Mesodermal cell (in vitro differentiated cells): ENCODE results near the gene TBCA. TPM values are rescaled to one million over a fixed set of nuclear protein-coding genes. Genes with fewer than 3 reads are reported as not detected.

ENCODE experiments used
- H3K27ac ChIP-seq: 2 replicates; pipeline ENCODE4 v1.7.0; 2013; ENCODE audit warnings: mild to moderate bottlenecking, low read depth, low read length, moderate library complexity; ENCODE audit not compliant: severe bottlenecking
- H3K36me3 ChIP-seq: 2 replicates; pipeline ENCODE4 v1.7.1; 2013; ENCODE audit warnings: mild to moderate bottlenecking, low read length, moderate library complexity; ENCODE audit not compliant: control insufficient read depth, insufficient read depth
- H3K4me1 ChIP-seq: one replicate; pipeline ENCODE4 v1.7.1; 2013; ENCODE audit warnings: mild to moderate bottlenecking, low read length; ENCODE audit not compliant: insufficient read depth, control insufficient read depth, poor library complexity, severe bottlenecking
- H3K4me3 ChIP-seq: 2 replicates; pipeline ENCODE4 v1.7.0; 2013; ENCODE audit warnings: low read length, control low read depth, mild to moderate bottlenecking; ENCODE audit not compliant: insufficient read depth, poor library complexity, severe bottlenecking; ENCODE audit errors: extremely low read depth
- H3K9me3 ChIP-seq: 2 replicates; pipeline ENCODE4 v1.7.1; 2013; ENCODE audit warnings: mild to moderate bottlenecking, low read length, moderate library complexity; ENCODE audit not compliant: control insufficient read depth
- WGBS, 2 experiments: methylation state at CpG; one replicate each; pipeline ENCODE4 v1.1.5; 2013; ENCODE audit warnings: missing lambda C conversion rate in 2 of 2; ENCODE audit not compliant: insufficient coverage in 2 of 2; 5-methylcytosine and 5-hydroxymethylcytosine counted together
- polyA plus RNA-seq, 2 experiments: library from polyadenylated mRNA; stranded (reverse); fragments of 50-300 nt; gene quantifications; one replicate each; pipeline ENCODE4 v1.2.3, GENCODE V29; 2013

The TBCA gene, protein sequence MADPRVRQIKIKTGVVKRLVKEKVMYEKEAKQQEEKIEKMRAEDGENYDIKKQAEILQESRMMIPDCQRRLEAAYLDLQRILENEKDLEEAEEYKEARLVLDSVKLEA
- 209 TPM for polyA plus RNA-seq (2013, experiment 1 of 2)
- 258 TPM for polyA plus RNA-seq (2013, experiment 2 of 2)

DNA sequence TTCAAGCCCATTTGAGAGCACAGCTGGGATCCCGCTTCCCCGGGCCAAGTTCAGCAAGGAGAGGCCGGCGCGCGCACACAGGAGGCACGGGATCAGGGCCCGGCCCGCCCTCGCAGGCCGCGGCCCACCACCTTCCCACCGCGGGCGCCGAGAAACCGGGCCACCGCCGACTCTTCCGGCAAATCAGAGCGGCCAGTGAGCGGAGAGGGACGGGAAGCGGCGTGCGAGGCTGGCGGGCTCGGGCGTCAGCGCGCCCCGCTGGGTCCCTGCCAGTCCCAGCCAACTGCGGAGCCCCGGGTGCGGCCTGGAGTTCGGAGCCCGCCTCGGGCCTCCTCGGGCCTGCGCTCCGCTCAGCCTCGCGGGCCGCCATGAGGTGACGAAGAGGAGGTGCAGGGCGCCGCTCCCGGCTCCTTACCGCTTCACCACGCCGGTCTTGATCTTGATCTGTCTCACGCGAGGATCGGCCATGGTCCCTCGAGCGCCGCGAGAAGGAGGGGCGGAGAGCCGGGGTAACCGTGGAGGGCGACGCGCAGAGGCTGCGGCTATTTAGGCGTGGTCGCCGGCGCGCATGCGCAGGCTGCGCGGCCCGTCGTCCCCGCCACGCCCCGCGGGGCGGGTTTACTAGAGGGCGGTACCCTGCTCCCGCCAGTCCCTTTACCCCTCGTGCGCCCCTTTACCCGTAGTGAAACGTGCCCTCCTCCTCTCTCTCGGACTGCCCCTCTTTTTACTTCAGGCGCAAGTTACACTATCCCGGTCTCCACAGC is at the start of gene TBCA:
Gene TBCA (minus strand): TSS at position 550 of the 764 bp plus-strand sequence. CDS start 82 bp downstream, at position 468.
- Histone ChIP-seq H3K36me3 (peaks cover 25% of the 10 kb centered on the region), H3K9me3 (no peaks in the 10 kb centered on the region), H3K4me3 (peak within 1 kb of the TSS; percentile 82), H3K4me1 (peaks cover 12% of the 10 kb centered on the region), H3K27ac (peak within 1 kb of the TSS; percentile 95)
- WGBS, 2 experiments: 0% methylated on average over 62 to 76 of the region's 89 CpGs

DNA sequence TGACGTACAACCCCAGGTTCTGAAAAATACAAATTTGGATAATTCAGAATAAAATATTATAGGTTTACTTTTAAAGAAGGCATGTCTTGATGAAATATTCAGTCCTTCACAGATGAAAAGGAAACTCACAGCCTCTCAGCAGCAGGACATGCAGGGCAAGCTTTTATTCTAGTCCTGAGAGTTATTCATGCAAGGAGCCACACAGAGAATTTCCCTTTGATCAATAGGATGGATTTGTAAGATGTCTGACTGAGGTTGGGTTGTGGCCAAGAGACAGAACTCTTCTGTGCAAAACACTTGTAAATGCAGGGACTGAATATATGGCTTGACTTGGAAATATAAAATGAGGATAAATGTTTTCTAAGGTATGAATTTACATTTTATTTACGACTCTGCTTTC is 48.8 kb upstream of the TBCA start:
- no peak overlapping the region for H3K27ac ChIP-seq
- WGBS, 2 experiments: no CpG with 5 or more reads among the region's 2 CpGs
- no peaks in the 10 kb centered on the region for H3K36me3 ChIP-seq
- H3K4me3 ChIP-seq: no peak overlapping the region
- no peaks in the 10 kb centered on the region for H3K9me3 ChIP-seq
- H3K4me1 ChIP-seq: no peaks in the 10 kb centered on the region

- no peaks in the 10 kb centered on the region for H3K4me1 ChIP-seq
- no peaks in the 10 kb centered on the region for H3K9me3 ChIP-seq
- H3K27ac ChIP-seq: no peak overlapping the region
- H3K4me3 ChIP-seq: no peak overlapping the region
- no peaks in the 10 kb centered on the region for H3K36me3 ChIP-seq
- 67% methylated on average over 1 of the region's 2 CpGs for WGBS, 2 experiments
Measured at GRCh38 chr5:77816686-77817085, 40.5 kb upstream of the TBCA start.

DNA sequence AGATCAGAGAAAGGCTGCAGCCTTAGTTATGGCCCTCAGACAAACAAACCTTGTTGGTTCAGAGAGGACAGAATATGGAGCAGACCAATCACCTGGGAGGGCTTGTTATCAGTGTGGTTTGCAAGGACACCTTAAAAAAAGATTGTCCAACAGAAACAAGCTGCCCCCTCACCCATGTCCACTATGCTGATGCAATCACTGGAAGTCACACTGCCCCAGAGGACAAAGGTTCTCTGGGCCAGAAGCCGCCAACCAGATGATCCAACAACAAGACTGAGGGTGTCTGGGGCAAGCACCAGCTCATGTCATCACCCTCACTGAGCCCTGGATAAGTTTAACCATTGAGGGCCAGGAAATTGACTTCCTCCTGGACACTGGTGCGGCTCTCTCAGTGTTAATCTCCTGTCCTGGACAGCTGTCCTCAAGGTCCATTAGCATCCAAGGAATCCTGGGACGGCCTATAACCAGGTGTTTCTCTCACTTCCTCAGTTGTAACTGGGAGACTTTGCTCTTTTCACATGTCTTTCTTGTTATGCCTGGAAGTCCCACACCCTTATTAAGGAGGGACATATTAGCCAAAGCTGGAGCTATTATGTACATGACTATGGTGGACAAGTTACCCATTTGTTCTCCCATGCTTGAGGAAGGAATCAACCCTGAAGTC is 36.9 kb upstream of the TBCA start:
- Histone ChIP-seq H3K4me3 (no peak overlapping the region), H3K36me3 (no peaks in the 10 kb centered on the region), H3K4me1 (no peaks in the 10 kb centered on the region), H3K9me3 (no peaks in the 10 kb centered on the region), H3K27ac (no peak overlapping the region)
- 82 to 100% methylated on average over 2 to 3 of the region's 3 CpGs for WGBS, 2 experiments

- H3K27ac ChIP-seq: no peak overlapping the region
- no peak overlapping the region for H3K4me3 ChIP-seq
- no peaks in the 10 kb centered on the region for H3K4me1 ChIP-seq
- WGBS, 2 experiments: no CpG with 5 or more reads among the region's 1 CpG
- no peaks in the 10 kb centered on the region for H3K9me3 ChIP-seq
- H3K36me3 ChIP-seq: no peaks in the 10 kb centered on the region
Measured at GRCh38 chr5:77806213-77806843, 30.2 kb upstream of the TBCA start.

GRCh38 chr5:77798456-77798855 is 22.3 kb upstream of the TBCA start:
- H3K36me3 ChIP-seq: no peaks in the 10 kb centered on the region
- H3K4me1 ChIP-seq: no peaks in the 10 kb centered on the region
- peaks cover 7% of the 10 kb centered on the region for H3K9me3 ChIP-seq
- H3K4me3 ChIP-seq: no peak overlapping the region
- H3K27ac ChIP-seq: no peak overlapping the region
- 60 to 88% methylated on average over 1 of the region's 1 CpG for WGBS, 2 experiments

GRCh38 chr5:77797136-77797535 is 21.0 kb upstream of the TBCA start:
- WGBS, 2 experiments: no CpG with 5 or more reads among the region's 1 CpG
- no peak overlapping the region for H3K27ac ChIP-seq
- H3K9me3 ChIP-seq: peaks cover 7% of the 10 kb centered on the region
- no peak overlapping the region for H3K4me3 ChIP-seq
- no peaks in the 10 kb centered on the region for H3K36me3 ChIP-seq
- no peaks in the 10 kb centered on the region for H3K4me1 ChIP-seq

DNA sequence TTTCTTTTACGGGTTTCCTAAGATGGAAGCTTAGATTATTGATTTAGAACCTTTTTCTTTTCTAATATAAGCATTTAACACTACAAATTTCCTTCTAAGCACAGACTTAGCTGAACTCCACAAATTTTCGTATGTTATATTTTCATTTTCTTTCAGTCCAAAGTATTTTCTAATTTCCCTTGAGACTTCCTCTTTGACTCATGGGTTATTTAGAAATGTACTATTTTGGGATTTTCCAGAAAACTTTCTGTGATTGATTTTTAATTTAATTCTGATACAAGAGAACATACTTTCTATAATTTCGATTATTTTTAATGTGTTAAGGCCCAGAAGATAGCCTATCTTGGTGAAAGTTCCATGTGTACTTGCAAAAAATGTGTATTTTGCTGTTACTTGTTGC is 19.7 kb upstream of the TBCA start:
- Histone ChIP-seq H3K36me3 (no peaks in the 10 kb centered on the region), H3K4me1 (no peaks in the 10 kb centered on the region), H3K4me3 (no peak overlapping the region), H3K9me3 (peaks cover 7% of the 10 kb centered on the region), H3K27ac (no peak overlapping the region)
- WGBS, 2 experiments: no CpG with 5 or more reads among the region's 3 CpGs

DNA sequence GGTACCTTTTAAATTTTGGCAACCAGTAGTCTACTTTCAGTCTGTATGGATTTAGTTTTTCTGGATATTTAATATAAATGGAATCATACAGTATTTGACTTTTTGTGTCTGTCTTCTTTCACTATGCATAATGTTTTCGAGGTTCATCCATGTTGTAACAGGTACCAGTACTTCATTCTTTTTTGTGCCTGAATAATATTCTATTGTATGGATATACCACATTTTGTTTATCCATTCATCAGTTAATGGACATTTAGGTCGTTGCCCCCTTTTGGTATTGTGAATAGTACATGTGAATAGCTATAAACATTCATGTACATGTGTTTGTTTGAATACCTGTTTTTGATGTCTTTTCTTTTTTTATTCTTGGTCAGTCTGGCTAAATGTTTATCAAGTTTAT is 19.1 kb upstream of the TBCA start:
- no peaks in the 10 kb centered on the region for H3K36me3 ChIP-seq
- no peaks in the 10 kb centered on the region for H3K4me1 ChIP-seq
- H3K27ac ChIP-seq: no peak overlapping the region
- peaks cover 7% of the 10 kb centered on the region for H3K9me3 ChIP-seq
- WGBS, 2 experiments: no CpG with 5 or more reads among the region's 2 CpGs
- no peak overlapping the region for H3K4me3 ChIP-seq

DNA sequence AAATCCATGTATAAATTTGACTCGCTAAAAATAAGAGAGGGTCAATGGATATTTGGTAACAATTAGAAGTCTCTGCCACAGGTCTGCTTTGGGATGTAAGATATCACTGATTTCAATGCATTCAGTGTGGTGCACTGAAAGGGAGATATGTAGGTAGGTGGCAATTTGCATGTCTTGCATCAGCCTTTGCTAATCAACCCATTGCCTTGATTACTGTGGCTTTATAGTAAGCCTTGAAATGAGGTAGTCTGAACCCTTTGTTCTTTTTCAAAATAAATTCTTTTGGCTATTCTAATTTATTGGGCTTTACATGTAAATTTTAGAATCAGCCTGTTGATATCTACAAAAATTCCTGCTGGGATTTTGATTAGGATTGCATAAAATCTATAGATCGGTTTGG is 15.8 kb upstream of the TBCA start:
- WGBS, 2 experiments: 100% methylated on average over 1 of the region's 2 CpGs
- Histone ChIP-seq H3K27ac (no peak overlapping the region), H3K9me3 (peaks cover 7% of the 10 kb centered on the region), H3K36me3 (no peaks in the 10 kb centered on the region), H3K4me1 (no peaks in the 10 kb centered on the region), H3K4me3 (no peak overlapping the region)
